NCI-H128 (cell line): ENCODE measurements around the gene NDUFB6.
"Not testable (repeated sequence)": the region's sequence is repeated elsewhere in the genome, so short reads cannot be mapped to it uniquely, and the experiment has no call there.

Source experiments
- DNase-seq: peaks from one replicate; lab custom pipeline; 2025; ENCODE audit not compliant: unreplicated experiment; lab: John Stamatoyannopoulos, UW

The NDUFB6 gene

GRCh38 chr9:32572900-32573523 lies at the start of gene NDUFB6:
Gene NDUFB6, minus strand, starts transcription at chr9:32573159. Its CDS starts 99 bp downstream, at chr9:32573060.
- peak; percentile 79 for DNase-seq

DNA sequence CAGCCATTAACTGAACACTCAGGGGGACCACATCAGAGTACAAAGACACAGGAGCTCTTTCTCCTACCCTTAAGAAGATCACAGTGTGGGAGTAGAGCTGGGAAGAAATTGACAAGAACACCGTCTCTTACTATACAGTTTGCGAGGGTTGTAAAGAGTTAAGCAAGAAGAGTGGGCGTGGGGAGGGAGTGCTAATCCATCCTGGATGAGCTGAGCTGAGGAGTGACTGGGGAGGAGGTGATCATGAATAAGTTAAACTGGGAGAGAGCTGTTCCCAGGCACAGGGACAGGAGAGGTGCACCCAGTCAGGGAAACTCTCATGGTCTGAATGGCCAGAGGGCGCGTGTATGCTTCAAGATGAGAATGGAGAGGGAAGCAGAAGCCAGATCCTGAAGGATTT lies 45.3 kb upstream of the NDUFB6 start:
- DNase-seq, result no peak

- no peak for DNase-seq
Measured at GRCh38 chr9:32606811-32607210, 33.9 kb upstream of the NDUFB6 start.

- DNase-seq, result no peak
Measured at GRCh38 chr9:32603914-32604852, 31.2 kb upstream of the NDUFB6 start.

DNA sequence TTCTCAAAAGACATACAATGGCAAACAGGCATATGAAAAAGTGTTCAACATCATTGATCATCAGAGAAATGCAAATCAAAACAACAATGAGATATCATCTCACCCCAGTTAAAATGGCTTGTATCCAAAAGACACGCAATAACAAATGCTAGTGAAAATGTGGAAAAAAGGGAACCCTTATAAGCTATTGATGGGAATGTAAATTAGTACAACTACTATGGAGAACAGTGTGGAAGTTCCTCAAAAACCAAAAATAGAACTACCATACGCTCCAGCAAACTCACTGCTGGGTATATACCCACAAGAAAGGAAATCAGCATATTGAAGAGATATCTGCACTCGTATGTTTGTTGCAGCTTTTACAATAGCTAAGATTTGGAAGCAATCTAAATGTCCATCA lies 26.1 kb upstream of the NDUFB6 start:
- not testable (repeated sequence) for DNase-seq

GRCh38 chr9:32596936-32597335 lies 24.0 kb upstream of the NDUFB6 start:
- no peak for DNase-seq

- no peak for DNase-seq
Measured at GRCh38 chr9:32596096-32596865, 23.3 kb upstream of the NDUFB6 start.

- DNase-seq, result no peak
Measured at GRCh38 chr9:32590898-32591297, 17.9 kb upstream of the NDUFB6 start.

DNA sequence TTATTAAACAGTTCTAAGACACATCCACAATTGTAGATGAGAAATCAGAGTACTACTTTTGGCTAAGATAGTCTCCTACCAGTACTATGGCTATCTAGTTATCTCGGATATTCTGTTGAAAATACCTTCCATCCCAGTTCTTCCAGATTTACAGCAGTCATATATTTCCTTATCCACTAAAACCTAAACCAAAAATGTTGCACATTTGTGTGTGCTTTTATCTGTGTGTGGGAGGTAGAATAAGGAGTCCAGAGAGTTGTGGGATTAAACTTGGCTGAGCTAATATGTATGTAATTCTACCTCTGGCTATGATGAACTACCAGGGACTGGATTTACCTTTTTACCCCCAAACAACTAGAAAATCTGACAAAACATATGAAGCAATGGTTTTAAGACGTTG lies 17.5 kb upstream of the NDUFB6 start:
- no peak for DNase-seq

DNA sequence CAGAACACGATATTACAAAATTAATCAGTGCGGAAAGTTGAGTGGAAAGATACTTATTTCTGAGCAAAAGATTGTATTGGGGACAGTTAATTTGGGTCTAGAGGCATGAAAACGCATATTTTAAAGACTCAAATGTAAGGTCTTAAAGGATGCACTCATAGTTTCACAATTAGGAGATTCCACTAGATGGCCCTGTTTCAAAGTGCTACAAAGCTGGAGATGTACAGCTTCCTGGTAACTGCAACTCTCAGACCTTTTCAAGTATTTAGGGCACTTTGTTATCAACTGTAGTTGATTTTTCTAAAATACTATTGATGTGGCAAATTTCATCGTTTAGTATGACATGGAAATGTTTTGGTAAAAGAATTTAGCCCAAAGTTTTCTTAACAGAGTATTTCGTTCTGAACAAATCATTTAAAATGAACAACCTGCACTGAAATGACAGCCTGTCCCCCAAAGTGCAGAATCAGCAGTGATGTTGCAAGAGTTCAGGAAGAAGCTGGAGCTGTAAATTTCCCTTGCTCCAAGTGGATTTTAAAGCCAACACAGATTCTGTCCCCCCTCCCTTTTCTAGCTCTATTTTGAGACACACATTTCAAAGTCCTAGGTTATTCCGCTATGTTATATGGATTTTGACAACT lies 16.2 kb upstream of the NDUFB6 start:
- DNase-seq, result no peak

GRCh38 chr9:32587901-32588300 lies 14.9 kb upstream of the NDUFB6 start:
- DNase-seq, result no peak

GRCh38 chr9:32584784-32585183 lies 11.8 kb upstream of the NDUFB6 start:
- no peak for DNase-seq

- DNase-seq, result peak; percentile 27
Measured at GRCh38 chr9:32581512-32582143, 8.7 kb upstream of the NDUFB6 start.

DNA sequence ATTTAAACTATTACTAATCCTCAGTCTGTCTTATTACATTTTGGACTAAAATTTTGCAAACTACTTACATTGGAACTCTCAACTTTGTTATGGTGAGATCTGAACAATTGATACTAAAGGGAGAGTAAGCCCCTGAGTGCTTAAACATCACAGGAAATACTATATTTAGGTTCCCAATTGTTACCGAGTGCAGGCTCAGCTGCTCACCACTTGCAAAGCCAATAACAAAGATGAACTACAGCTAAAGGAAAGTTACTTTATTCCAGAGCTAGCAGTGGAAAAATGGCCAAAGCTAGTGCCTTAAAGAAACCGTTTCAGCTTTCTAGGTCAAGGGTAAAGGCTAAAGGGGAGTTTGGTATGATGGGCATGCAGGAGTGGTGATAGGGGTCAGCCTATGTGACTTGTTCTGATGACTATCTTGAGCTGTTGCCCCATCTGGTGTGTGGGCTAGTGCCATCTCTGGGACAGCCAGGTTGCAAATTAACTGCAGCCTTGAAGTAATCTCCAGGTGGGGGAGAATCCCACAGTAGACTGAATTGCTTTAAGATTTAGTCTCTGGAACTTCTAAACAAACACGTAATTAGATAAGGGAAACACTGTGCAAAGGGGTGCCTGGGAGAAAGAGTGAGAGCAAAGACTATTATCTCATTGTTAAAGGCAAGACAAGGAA lies 7.8 kb upstream of the NDUFB6 start:
- DNase-seq, result no peak

DNA sequence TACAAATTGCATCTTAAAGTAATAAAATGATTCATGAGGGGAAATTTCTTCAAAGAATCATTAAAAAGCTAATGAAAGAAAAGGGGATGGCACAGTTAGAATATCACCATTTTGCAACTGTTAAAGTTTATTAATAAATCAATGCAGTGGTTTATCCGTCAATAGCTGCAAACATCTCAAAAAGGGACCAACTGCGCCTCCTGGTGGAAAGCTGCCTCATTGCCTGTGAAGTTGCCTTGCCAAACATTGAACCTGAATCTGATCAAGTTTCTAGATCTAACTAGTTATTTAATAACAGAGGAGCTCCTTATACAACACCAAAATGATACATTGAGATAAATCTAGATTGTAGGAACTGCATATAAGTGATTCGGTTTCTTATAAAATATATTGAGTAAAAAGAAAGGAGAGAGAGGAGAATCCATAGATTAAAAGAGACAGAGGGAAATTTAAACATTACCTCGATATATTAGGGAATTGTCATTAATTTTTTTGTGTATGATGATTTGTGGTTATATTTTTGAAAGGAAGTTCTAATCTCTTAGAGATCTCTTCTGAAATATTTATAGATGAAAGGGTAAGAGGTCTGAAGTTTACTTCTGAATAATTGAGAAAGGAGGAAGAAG lies 6.9 kb upstream of the NDUFB6 start:
- DNase-seq, result peak; percentile 40

DNA sequence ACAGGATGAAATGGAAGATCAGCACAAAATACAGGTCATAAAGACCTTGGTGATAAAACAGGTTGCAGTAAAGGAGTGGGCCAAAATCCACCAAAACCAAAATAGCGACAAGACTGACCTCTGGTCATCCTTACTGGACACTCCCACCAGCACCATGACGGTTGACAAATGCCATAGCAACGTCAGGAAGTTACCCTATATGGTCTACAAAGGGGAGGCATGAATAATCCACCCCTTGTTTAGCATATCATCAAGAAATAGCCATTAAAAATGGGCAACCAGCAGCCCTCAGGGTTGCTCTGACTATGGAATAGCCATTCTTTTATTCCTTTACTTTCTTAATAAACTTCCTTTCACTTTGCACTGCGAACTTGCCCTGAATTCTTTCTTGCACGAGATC lies 6.0 kb upstream of the NDUFB6 start:
- no peak for DNase-seq

DNA sequence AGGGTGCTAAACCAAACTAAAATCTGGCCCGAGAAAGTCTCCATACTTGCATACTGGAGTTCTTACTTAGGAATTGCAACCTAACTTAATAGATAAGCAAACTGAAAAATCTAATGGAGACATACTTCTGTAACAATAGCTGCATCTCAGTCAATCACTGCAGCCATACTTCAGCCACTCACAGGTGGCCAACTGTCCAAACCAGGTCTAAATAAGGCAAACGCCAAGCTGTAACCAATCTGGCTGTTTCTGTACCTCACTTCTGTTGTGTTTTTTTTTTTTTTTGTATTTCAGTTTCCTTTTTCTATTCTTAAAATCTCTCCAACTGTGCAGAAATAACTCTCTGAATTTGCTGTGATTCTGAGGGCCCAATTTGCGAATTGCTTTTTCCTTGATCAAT lies 4.4 kb upstream of the NDUFB6 start:
- no peak for DNase-seq

- no peak for DNase-seq
Measured at GRCh38 chr9:32574858-32575257, 1.9 kb upstream of the NDUFB6 start.

DNA sequence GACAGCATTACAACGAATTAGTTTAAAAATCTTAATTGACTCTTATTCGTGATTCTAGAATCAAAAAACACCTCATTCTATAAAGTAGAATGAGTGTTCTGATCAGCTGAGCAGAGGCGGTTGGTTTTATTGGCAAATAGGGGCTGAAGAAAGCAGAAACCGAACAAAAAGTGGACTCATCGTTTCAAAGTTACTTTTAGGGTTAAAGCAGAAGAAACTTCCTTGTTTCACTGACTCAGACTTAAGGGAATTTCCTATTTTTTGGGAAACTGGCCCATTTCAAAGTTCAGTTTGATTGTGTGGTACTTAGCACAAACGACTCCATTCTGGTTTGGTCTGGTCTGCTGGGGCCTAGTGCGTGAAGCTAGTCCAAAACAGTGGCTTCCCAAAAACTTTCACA lies 862 bp upstream of the NDUFB6 start:
- no peak for DNase-seq
